K562 (cell line): Measurements from ENCODE around the gene ALDH9A1. TPM values are rescaled to one million over a fixed set of nuclear protein-coding genes. Genes with fewer than 3 reads are reported as not detected.

Source experiments
- ATAC-seq: fragments of 200-7000 bp; cut with Tn5 transposase; 3 replicates; pipeline ENCODE4 v1.9.1; 2020; ENCODE audit warnings: moderate library complexity
- BruUV-seq: library from RNA; stranded (reverse); fragments of 400-500 nt; replicated peaks from 2 replicates; lab custom pipeline; 2021; lab: Mats Ljungman, UMichigan
- CTCF ChIA-PET: fragments of 300-600 bp; formaldehyde crosslinking; extraction: SDS; loops from one replicate; lab custom pipeline; 2021; ENCODE audit warnings: low intra/inter-chr PET ratio; lab: Yijun Ruan, JAX
- POLR2A ChIA-PET: fragments of 300-600, 350-650 bp; sonication (Branson Sonifier 250); formaldehyde crosslinking; extraction: SDS; loops from one replicate; lab custom pipeline; 2021; ENCODE audit warnings: antibody characterized with exemption, inconsistent platforms; lab: Yijun Ruan, JAX
- DNase-seq, 4 experiments: peaks; one replicate each; pipeline versions ENCODE4 v3.0.0 to v3.0.0-alpha.2; 2011 to 2018; ENCODE audit warnings: low spot score in 3 of 4, mixed read lengths in 3 of 4; ENCODE audit errors: extremely low read depth in 1 of 4
- FAIRE-seq: peaks from 2 replicates; lab custom pipeline; 2011; peaks lifted over from hg19 to GRCh38; lab: Jason Lieb, UNC
- H2AFZ ChIP-seq: 2 replicates; pipeline ENCODE4 v1.6.0; 2011; ENCODE audit warnings: low read depth, low read length, control low read depth, inconsistent platforms
- H3K27ac ChIP-seq: fragments of 200-600 bp; 3 replicates; pipeline ENCODE4 v1.8.0; 2011; ENCODE audit warnings: low read depth, mild to moderate bottlenecking, control low read depth, inconsistent platforms, low read length, moderate library complexity, mixed read lengths; ENCODE audit errors: extremely low read depth
- H3K27me3 ChIP-seq, 2 experiments: fragments of 300-600 bp in 1 of 2; 2 replicates in 1 of 2; 3 replicates in 1 of 2; pipeline versions ENCODE4 v1.6.0 to v1.8.0; 2011; ENCODE audit warnings: inconsistent platforms in 2 of 2, low read length in 2 of 2, mild to moderate bottlenecking in 1 of 2, mixed read lengths in 1 of 2, moderate library complexity in 1 of 2; ENCODE audit not compliant: control insufficient read depth in 2 of 2, insufficient read depth in 2 of 2
- H3K36me3 ChIP-seq: fragments of 300-600 bp; 3 replicates; pipeline ENCODE4 v1.8.0; 2011; ENCODE audit warnings: mild to moderate bottlenecking, low read length, inconsistent platforms; ENCODE audit not compliant: control insufficient read depth, insufficient read depth
- H3K4me1 ChIP-seq, 2 experiments: fragments of 200-600 bp in 1 of 2; replicated peaks in 1 of 2; 2 replicates in 1 of 2; 3 replicates in 1 of 2; pipeline versions ENCODE4 v1.5.1 to v1.8.0; 2011; ENCODE audit warnings: inconsistent platforms in 2 of 2, low read length in 2 of 2, mild to moderate bottlenecking in 1 of 2, mixed read lengths in 1 of 2, moderate library complexity in 1 of 2; ENCODE audit not compliant: control insufficient read depth in 2 of 2, insufficient read depth in 2 of 2
- H3K4me2 ChIP-seq: 2 replicates; pipeline ENCODE4 v1.6.1; 2011; ENCODE audit warnings: low read length, control low read depth, inconsistent platforms, mixed read lengths; ENCODE audit not compliant: insufficient read depth
- H3K4me3 ChIP-seq: fragments of 200-600 bp; sonication (generic), shearing (Covaris generic); 2 replicates; pipeline ENCODE4 v1.5.1; 2016; ENCODE audit warnings: control low read depth, inconsistent platforms
- H3K79me2 ChIP-seq: fragments of 200-600 bp; 3 replicates; pipeline ENCODE4 v1.8.0; 2011; ENCODE audit warnings: low read length, inconsistent platforms; ENCODE audit not compliant: control insufficient read depth, insufficient read depth
- H3K9ac ChIP-seq, 2 experiments: 2 replicates each; pipeline versions ENCODE4 v1.6.0 to v1.6.1; 2011; ENCODE audit warnings: low read depth in 2 of 2, low read length in 2 of 2, control low read depth in 1 of 2, inconsistent platforms in 1 of 2, mild to moderate bottlenecking in 1 of 2, mixed read lengths in 1 of 2; ENCODE audit not compliant: insufficient read depth in 1 of 2
- H3K9me1 ChIP-seq: one replicate; pipeline ENCODE4 v1.6.0; 2011; ENCODE audit warnings: inconsistent platforms, mild to moderate bottlenecking, low read length, moderate library complexity; ENCODE audit not compliant: control insufficient read depth, insufficient read depth
- H3K9me3 ChIP-seq: replicated peaks from 2 replicates; pipeline ENCODE4 v1.5.1; 2011; ENCODE audit warnings: low read depth, low read length, inconsistent platforms; ENCODE audit not compliant: control insufficient read depth, insufficient read depth
- H4K20me1 ChIP-seq: replicated peaks from 2 replicates; pipeline ENCODE4 v1.6.1; 2011; ENCODE audit warnings: low read length, inconsistent platforms, mixed read lengths; ENCODE audit not compliant: control insufficient read depth, insufficient read depth
- AFF4 ChIP-seq: sonication (generic); formaldehyde crosslinking; IDR thresholded peaks from 2 replicates; pipeline ENCODE4 v1.8.0; 2023; ENCODE audit warnings: mild to moderate bottlenecking, missing genetic modification reagents
- GMEB1 ChIP-seq: fragments of 250-450 bp; sonication (Bioruptor Pico); IDR thresholded peaks from 2 replicates; pipeline ENCODE4 v1.4.0; 2020; ENCODE audit warnings: mild to moderate bottlenecking
- HDAC8 ChIP-seq: fragments of 450-650 bp; IDR thresholded peaks from 2 replicates; pipeline ENCODE4 v1.6.1; 2016; ENCODE audit warnings: mild to moderate bottlenecking, missing genetic modification characterization, moderate library complexity, missing compliant biosample characterization
- ILF3 ChIP-seq: fragments of 450-650 bp; IDR thresholded peaks from 2 replicates; pipeline ENCODE4 v1.6.1; 2018; ENCODE audit warnings: antibody characterized with exemption, mild to moderate bottlenecking, moderate library complexity, borderline replicate concordance
- RBM17 ChIP-seq: fragments of 200-400 bp; formaldehyde crosslinking; IDR thresholded peaks from 2 replicates; pipeline ENCODE4 v1.6.1; 2017; ENCODE audit warnings: low read depth, mild to moderate bottlenecking, low read length, borderline replicate concordance
- SAFB2 ChIP-seq: fragments of 200-400 bp; formaldehyde crosslinking; IDR thresholded peaks from 2 replicates; pipeline ENCODE4 v1.6.1; 2018; ENCODE audit warnings: borderline replicate concordance, low read length, low read depth, moderate library complexity; ENCODE audit not compliant: severe bottlenecking
- SNIP1 ChIP-seq: fragments of 450-650 bp; IDR thresholded peaks from 2 replicates; pipeline ENCODE4 v1.7.1; 2017; ENCODE audit warnings: low read depth, mild to moderate bottlenecking
- ZNF318 ChIP-seq, 2 experiments: fragments of 450-650 bp; IDR thresholded peaks; 2 replicates each; pipeline ENCODE4 v1.6.1; 2016; ENCODE audit warnings: mild to moderate bottlenecking in 2 of 2, borderline replicate concordance in 1 of 2, low read depth in 1 of 2, moderate library complexity in 1 of 2
- ZNF695 ChIP-seq: fragments of 450-650 bp; formaldehyde crosslinking; IDR thresholded peaks from 2 replicates; pipeline ENCODE4 v1.4.0; 2020; ENCODE audit warnings: mild to moderate bottlenecking, moderate library complexity
- WGBS: fragments of 100-300 bp; shearing (Covaris generic); methylation state at CpG from one replicate; pipeline ENCODE4 v1.1.6; 2016; ENCODE audit warnings: low coverage, mixed read lengths; ENCODE audit not compliant: insufficient coverage; ENCODE audit errors: missing lambda C conversion rate; 5-methylcytosine and 5-hydroxymethylcytosine counted together
- in situ Hi-C: fragments of 300-500 bp; cut with MboI; formaldehyde crosslinking; loops from 4 replicates; pipeline ENCODE4 v1.15.0; 2018; ENCODE audit warnings: inconsistent platforms, mixed read lengths
- intact Hi-C: fragments of 100-400 bp; cut with micrococcal nuclease; formaldehyde crosslinking; loops from 2 replicates; pipeline ENCODE4 v1.14.2; 2022
- polyA plus RNA-seq, 8 experiments: library from polyadenylated mRNA; depleted of rRNA in 4 of 8; stranded (reverse) in 5 of 8; unstranded in 3 of 8; fragments of >200 nt; fragmentation: Nextera tagmentation in 2 of 8; fragmentation: Illumina TruSeq in 1 of 8; extraction: Ambion mirVana in 2 of 8; extraction: Trizol in 1 of 8; gene quantifications; 2 replicates each; pipeline versions ENCODE4 v1.2.1 to v1.2.3, GENCODE V29; 2011 to 2014; ENCODE audit warnings: inconsistent platforms in 1 of 8, missing spikeins in 1 of 8
- total RNA-seq, 7 experiments: library from RNA; depleted of rRNA in 6 of 7; stranded (reverse); fragments of >200 nt in 6 of 7; fragmentation: Illumina TruSeq in 2 of 7; extraction: Trizol in 2 of 7; gene quantifications; 2 replicates each; pipeline versions ENCODE4 v1.2.1 to v1.2.3, GENCODE V29; 2011 to 2021; ENCODE audit warnings: low replicate concordance in 1 of 7

The ALDH9A1 gene
- total and polyA plus RNA-seq, 9 of the 15 experiments (the other 6 are each of a cell fraction or from before 2014, with no cell fraction given), result 26.5 to 54.3 (median 39.2) TPM

GRCh38 chr1:165659581-165659895, 38.8 kb downstream of the ALDH9A1 start:
- 40% methylated on average over 2 of the region's 3 CpGs for WGBS
- intact Hi-C loops, result no loop called here

More at GRCh38 chr1:165659581-165659895, 38.8 kb downstream of the ALDH9A1 start:
- Histone ChIP-seq H3K79me2 (no peaks in the 10 kb centered on the region), H3K9me1 (no peaks in the 10 kb centered on the region), H3K4me1 (no peaks in the 10 kb centered on the region), H4K20me1 (no peaks in the 10 kb centered on the region), H3K9ac (no peak overlapping the region), H3K36me3 (peaks cover 38% of the 10 kb centered on the region), H3K4me2 (no peak overlapping the region), H3K4me3 (no peak overlapping the region), H2AFZ (no peak overlapping the region), H3K27me3 (no peaks in the 10 kb centered on the region), H3K9me3 (no peaks in the 10 kb centered on the region), H3K27ac (no peak overlapping the region)
- TF ChIP-seq RBM17 (no peak), AFF4 (CRISPR knock-in tag) (no peak), ZNF695 (CRISPR knock-in tag) (no peak), ILF3 (no peak), SNIP1 (no peak), SAFB2 (no peak), ZNF318 (IDR thresholded peaks at IDR 0.05; ENCODE audit: borderline replicate concordance in 1 of 2, low read depth in 1 of 2) (no peak), HDAC8 (no peak), GMEB1 (CRISPR knock-in tag) (no peak)
- no TSS peak for BruUV-seq
- CTCF ChIA-PET, result no interaction called here
- in situ Hi-C loops, result no loop called here
- no peak for DNase-seq
- ATAC-seq, result no peak
- FAIRE-seq, result no peak
- POLR2A ChIA-PET, result interaction anchor here (2.4 kb wide), 1 partner anchor 10 kb away, joined by 6 read pairs; no protein-coding TSS in a partner anchor
